Endometrium (tissue), 2 donors: ENCODE results near the gene ZNF581.

Experiments used
- FAIRE-seq: peaks from 2 replicates; lab custom pipeline; 2012; peaks lifted over from hg19 to GRCh38; lab: Jason Lieb, UNC
- donor health status: control.
- donor health status: control.

Gene ZNF581

GRCh38 chr19:55633861-55634260 lies 9.6 kb upstream of the ZNF581 start:
- FAIRE-seq: no peak

GRCh38 chr19:55635334-55635717 lies 8.1 kb upstream of the ZNF581 start:
- FAIRE-seq: no peak

- FAIRE-seq: no peak
These were observed 7.5 kb upstream of the ZNF581 start for GRCh38 chr19:55635856-55636440.

- FAIRE-seq: no peak
These were observed 6.7 kb upstream of the ZNF581 start for GRCh38 chr19:55636723-55637122.

GRCh38 chr19:55637534-55637933 lies 5.9 kb upstream of the ZNF581 start:
- no peak for FAIRE-seq

- FAIRE-seq: no peak
These were observed 4.5 kb upstream of the ZNF581 start for GRCh38 chr19:55638864-55639359.

GRCh38 chr19:55640043-55640576 lies 3.3 kb upstream of the ZNF581 start:
- no peak for FAIRE-seq

GRCh38 chr19:55640577-55641425 lies 2.6 kb upstream of the ZNF581 start, which contains the start of gene ZNF580:
ZNF580 (plus strand) TSS chr19:55641002; CDS start chr19:55642509, 1,507 bp downstream.
- FAIRE-seq: no peak

- no peak for FAIRE-seq
These were observed 1.9 kb upstream of the ZNF581 start for GRCh38 chr19:55641426-55642152.

- FAIRE-seq: no peak
These were observed 1.1 kb upstream of the ZNF581 start for GRCh38 chr19:55642153-55643002.

- FAIRE-seq: no peak
These were observed 383 bp downstream of the ZNF581 start for GRCh38 chr19:55643887-55644176.

- FAIRE-seq: no peak
These were observed 863 bp downstream of the ZNF581 start for GRCh38 chr19:55644191-55644833.

- no peak for FAIRE-seq
These were observed 1.5 kb downstream of the ZNF581 start for GRCh38 chr19:55644842-55645511.

GRCh38 chr19:55645512-55645881 lies 2.0 kb downstream of the ZNF581 start:
- no peak for FAIRE-seq

- no peak for FAIRE-seq
These were observed 3.7 kb downstream of the ZNF581 start for GRCh38 chr19:55646889-55647731.

GRCh38 chr19:55647732-55648584 lies 4.5 kb downstream of the ZNF581 start, which contains the start of gene CCDC106:
CCDC106 (plus strand) TSS chr19:55648212; CDS start chr19:55649047, 835 bp downstream.
- FAIRE-seq: no peak

- FAIRE-seq: no peak
These were observed 5.3 kb downstream of the ZNF581 start for GRCh38 chr19:55648585-55649267.
